Measurements from ENCODE around the gene LIN52.

- TF ChIP-seq, protein P1, sequence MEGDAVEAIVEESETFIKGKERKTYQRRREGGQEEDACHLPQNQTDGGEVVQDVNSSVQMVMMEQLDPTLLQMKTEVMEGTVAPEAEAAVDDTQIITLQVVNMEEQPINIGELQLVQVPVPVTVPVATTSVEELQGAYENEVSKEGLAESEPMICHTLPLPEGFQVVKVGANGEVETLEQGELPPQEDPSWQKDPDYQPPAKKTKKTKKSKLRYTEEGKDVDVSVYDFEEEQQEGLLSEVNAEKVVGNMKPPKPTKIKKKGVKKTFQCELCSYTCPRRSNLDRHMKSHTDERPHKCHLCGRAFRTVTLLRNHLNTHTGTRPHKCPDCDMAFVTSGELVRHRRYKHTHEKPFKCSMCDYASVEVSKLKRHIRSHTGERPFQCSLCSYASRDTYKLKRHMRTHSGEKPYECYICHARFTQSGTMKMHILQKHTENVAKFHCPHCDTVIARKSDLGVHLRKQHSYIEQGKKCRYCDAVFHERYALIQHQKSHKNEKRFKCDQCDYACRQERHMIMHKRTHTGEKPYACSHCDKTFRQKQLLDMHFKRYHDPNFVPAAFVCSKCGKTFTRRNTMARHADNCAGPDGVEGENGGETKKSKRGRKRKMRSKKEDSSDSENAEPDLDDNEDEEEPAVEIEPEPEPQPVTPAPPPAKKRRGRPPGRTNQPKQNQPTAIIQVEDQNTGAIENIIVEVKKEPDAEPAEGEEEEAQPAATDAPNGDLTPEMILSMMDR (conservative IDR thresholded peaks at IDR 0.05; ENCODE audit: low read depth, low read length): no peak
- no peak for TF ChIP-seq EZH2 (IDR thresholded peaks at IDR 0.05; ENCODE audit: borderline replicate concordance, low read depth, low read length, poor library complexity, severe bottlenecking)
Observed at GRCh38 chr14:74237441-74237840, 152.7 kb downstream of the LIN52 start.

All from A673 (cell line).